Activated T-cell treated with anti-CD3 and anti-CD28 coated beads for 24 hours (primary cell): ENCODE results near the gene OTULIN.
A peak's percentile ranks its signal among the peaks of the same experiment; 100 is the strongest.

Source experiments
- DNase-seq: peaks from one replicate; pipeline ENCODE4 v3.0.0-alpha.2; 2020; ENCODE audit warnings: low read depth

OTULIN gene

DNA sequence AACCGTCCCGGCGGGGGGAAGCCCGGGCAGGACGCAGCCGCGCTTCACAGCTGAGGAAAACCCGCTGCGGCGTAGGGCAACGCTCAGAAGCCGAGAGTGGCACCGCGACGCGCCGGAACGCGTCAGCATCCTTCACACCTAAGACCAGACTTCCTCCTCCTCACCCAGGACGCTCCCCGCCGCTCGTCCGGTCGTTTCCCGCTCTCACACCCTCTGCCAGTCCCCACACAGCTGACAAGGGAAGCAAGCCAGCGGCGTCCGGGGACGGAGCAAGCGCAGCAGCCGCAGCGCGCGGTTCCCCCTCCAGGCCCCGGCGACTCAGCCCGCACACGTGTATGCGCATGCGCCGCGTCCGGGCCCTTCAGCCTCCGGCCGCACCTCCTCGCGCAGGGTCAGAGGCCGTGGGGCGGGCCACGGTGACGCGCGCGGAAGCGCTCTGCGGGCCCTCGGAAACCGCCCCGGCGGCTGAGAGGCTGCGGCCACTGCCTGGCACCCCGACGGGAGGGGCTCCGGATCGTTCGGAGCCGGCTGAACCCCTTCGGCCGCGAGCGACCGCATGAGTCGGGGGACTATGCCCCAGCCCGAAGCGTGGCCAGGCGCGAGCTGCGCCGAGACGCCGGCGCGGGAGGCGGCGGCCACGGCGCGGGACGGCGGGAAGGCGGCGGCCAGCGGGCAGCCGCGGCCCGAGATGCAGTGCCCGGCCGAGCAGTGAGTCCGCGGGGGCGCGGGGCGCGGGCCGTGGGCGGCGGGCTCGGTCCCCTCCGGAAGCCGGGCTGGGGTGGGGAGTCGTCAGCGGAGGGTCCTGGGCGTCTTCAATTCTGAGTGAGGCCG is at the start of gene OTULIN:
Gene OTULIN (plus strand): TSS at position 449 of the 831 bp plus-strand sequence. CDS start 108 bp downstream, at position 557.
- peak; percentile 82 for DNase-seq

- DNase-seq: no peak
Measured at GRCh38 chr5:14615365-14615764, 49.2 kb upstream of the OTULIN start.

DNA sequence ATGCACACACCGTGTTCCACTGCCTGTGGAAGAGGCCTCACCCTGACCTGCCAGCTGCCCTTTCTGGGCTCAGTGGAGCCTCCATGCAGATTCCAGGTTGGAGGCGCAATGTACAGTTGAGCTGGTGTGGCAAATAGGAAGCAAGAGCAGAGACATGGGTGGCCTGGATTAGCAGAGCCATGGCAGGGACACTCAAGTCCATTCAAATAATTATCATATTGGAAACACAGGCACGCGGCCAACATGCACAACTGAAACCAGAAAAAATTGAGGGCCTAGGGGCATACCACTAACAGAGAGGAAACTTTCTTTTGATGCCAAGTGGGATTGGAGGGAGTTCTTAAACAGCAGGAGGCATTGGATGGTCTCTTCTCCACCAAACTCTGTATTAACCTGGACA is 47.1 kb upstream of the OTULIN start:
- no peak for DNase-seq

GRCh38 chr5:14627270-14627669 is 37.2 kb upstream of the OTULIN start:
- DNase-seq: no peak

DNA sequence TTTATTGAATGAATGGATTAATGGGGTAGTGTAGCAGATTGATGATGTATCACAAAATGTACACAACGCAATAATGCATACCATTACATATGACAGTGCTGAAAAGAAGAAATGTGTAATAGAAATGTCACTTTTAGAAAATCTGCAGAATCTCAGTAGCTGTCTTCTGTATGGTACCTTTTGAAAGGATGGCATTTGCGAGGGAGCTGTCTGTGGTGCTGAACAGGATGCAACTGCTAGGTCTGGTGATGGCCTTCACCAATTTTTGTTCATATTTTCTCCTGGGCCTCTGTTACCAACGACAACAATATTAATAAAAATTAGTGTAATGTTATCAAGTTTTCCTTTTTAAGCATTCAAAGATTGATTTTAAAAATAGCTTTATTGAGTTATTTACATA is 36.2 kb upstream of the OTULIN start:
- DNase-seq: peak; percentile 22

DNA sequence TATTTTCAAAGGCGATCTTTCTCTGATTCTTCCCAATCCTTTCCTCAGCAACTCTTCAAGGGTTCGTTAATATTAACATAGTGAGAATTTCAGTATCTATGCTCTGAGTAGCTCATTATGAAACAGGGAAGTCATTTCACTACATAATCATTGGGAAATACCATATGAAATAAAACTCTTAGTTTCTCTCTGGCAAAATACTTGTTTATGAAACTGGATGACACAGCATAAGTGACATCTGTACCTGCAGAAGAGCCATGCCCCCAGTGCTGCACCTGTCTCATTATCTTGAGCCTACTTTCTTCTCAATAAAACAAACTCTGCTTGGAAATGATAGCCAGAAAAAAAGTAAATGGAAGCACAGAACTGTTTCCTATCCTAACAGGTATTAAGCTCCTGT is 33.8 kb upstream of the OTULIN start:
- DNase-seq: no peak

DNA sequence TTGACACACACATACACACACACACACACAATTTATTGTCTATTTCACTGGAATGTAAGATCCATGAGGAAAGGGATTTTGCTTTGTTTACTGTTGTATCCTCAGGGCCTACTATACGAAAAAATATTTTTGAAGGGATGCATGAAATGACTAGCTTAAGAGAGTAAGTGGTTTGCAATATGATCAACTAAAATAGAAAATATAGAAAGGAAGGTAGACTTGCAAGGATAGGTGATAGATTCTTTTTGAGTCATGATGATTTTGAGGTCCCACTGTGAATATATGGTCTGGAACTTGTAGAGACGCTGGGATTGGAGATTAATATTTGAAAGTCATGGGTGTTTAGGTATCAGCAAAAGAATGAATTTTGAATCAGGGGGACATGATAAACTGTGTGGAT is 28.9 kb upstream of the OTULIN start:
- DNase-seq: no peak

DNA sequence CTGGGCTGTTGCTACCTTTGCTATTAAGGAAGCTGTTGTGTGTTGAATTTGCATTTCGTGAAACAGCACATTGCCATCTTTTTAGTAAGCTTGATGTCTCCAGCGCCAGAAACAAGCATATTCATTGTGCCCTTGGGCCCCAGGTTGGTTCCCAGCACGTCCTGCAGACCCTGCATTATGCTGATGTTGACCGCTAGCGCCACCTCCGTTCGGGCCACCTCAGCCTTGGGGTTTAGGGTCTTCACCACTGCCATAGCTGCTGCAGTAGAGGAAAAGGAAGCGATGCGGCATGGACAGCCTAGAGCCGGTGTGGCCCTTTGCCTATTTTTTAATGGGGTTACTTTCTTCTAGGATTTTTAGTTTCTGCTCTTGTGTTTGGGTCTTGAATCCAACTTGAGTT is 23.8 kb upstream of the OTULIN start:
- no peak for DNase-seq

DNA sequence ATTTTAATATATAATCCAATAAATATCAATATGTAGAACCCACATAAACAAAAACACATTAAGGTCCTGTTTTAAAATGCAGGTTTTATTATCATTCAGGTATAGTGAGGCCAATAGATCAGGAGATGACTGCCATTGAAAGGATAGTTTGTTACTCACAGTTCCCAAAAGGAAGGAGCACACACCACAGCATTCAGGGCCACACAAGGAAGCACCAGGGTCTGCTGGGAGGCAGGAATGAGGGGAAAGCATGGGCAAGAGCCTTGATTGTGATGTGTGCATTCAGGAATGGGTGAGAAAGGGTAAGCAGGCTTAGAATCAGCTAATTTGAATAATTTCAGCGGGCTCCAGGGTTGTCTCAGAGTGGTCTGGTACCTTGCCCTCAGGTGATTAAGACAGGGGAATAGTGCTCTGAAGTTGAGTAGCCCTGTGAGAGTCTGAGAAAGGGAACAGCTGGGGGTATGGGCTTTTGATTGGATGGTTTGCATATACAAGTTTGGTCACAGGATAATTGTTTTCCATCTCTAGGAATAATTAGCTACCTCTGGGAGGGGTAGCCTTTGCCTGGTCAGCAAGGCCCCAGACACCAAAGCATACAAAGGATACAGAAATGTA is 19.8 kb upstream of the OTULIN start:
- no peak for DNase-seq

GRCh38 chr5:14650052-14650451 is 14.5 kb upstream of the OTULIN start:
- no peak for DNase-seq

GRCh38 chr5:14655146-14655741 is 9.3 kb upstream of the OTULIN start:
- no peak for DNase-seq

GRCh38 chr5:14656898-14657297 is 7.6 kb upstream of the OTULIN start:
- no peak for DNase-seq

GRCh38 chr5:14659821-14660607 is 4.5 kb upstream of the OTULIN start:
- no peak for DNase-seq

GRCh38 chr5:14660833-14661232 is 3.7 kb upstream of the OTULIN start:
- DNase-seq: no peak

DNA sequence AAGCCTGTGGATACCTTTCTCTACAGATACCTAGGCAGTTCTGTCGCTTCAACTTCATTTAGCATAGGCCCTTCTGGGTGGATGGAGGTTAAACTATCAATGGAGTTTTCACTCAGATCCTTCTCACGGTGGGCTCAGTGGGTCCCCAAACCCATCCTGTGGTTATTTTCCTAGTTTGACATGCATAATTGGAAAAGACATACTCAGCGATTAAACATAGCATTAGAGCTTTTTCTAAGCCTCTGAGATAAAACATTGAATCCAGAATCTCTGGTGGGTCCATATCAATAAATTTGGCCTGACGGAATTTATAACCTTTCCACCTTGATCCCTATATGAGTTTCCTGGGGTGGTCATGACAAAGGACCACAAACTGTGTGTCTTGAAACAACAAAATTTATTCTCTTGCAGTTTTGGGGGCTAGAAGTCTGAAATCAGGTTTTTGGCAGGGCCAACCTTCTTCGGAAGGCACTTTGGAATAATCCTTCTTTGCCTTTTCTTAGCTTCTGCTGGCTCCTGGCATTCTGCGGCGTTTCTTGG is 1.7 kb upstream of the OTULIN start:
- no peak for DNase-seq

- DNase-seq: no peak
Measured at GRCh38 chr5:14663734-14664269, 716 bp upstream of the OTULIN start.

- no peak for DNase-seq
Measured at GRCh38 chr5:14665101-14665822, 744 bp downstream of the OTULIN start.

DNA sequence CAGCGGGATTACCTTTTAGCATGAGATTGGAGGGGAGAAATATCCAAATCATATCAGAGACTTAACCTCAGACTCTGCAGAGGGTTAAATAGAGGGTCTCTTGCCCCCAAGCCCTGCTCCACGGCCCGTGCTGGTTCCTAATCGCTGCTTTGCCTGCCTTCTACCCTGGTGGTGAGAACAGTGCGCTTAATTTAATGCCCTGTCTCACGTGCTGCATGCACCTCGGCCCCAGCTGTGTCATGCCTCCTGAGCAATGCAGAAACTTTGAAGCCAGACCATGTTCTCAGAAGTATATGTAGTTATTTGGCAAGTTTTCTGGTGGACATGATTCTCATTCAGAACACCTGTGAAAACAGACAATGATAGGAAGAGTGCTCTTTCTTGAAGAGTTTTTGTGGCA is 1.4 kb downstream of the OTULIN start:
- peak; percentile 37 for DNase-seq

- DNase-seq: no peak
Measured at GRCh38 chr5:14666357-14666756, 1.8 kb downstream of the OTULIN start.

DNA sequence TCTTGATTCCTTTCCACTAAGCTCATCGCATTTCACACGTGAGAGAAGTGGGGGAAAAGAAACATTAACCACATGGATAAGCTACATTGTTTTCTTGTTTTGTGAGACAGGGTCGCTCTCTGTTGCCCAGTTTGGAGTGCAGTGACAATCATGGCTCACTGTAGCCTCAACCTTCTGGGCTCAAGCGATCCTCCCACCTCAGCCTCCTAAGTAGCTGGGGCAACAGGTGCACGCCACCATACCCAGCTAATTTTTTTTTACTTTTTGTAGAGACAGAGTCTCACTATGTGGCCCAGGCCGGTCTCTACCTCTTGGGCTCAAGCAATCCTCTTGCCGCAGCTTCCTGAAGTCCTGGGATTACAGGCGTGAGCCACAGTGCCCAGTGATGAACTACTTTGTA is 2.8 kb downstream of the OTULIN start:
- DNase-seq: no peak

- DNase-seq: no peak
Measured at GRCh38 chr5:14667770-14668169, 3.3 kb downstream of the OTULIN start.
